GM18867 (cell line): Measurements from ENCODE around the gene MTR.

ENCODE experiments used
- ATAC-seq: cut with Tn5 transposase; IDR thresholded peaks from one replicate; pipeline ENCODE4 v1.9.1; 2021; ENCODE audit warnings: mild to moderate bottlenecking, moderate library complexity; ENCODE audit not compliant: unreplicated experiment

The MTR gene

GRCh38 chr1:236947794-236948193 is 152.7 kb downstream of the MTR start:
- no peak for ATAC-seq

- no peak for ATAC-seq
Observed at GRCh38 chr1:236948381-236948780, 153.3 kb downstream of the MTR start.

- ATAC-seq: no peak
Observed at GRCh38 chr1:236948996-236949395, 153.9 kb downstream of the MTR start.

- ATAC-seq: no peak
Observed at GRCh38 chr1:236950365-236950764, 155.3 kb downstream of the MTR start.

- no peak for ATAC-seq
Observed at GRCh38 chr1:236951672-236952071, 156.6 kb downstream of the MTR start.

- no peak for ATAC-seq
Observed at GRCh38 chr1:236952246-236953003, 157.3 kb downstream of the MTR start.

GRCh38 chr1:236953151-236953700 is 158.1 kb downstream of the MTR start:
- ATAC-seq: no peak
